ENCODE data around the gene SLC19A1.
"Not testable (repeated sequence)": the region's sequence is repeated elsewhere in the genome, so short reads cannot be mapped to it uniquely, and the experiment has no call there.

SLC19A1 gene

GRCh38 chr21:45503226-45503625 lies 39.0 kb downstream of the SLC19A1 start:
- not testable (repeated sequence) for DNase-seq

DNA sequence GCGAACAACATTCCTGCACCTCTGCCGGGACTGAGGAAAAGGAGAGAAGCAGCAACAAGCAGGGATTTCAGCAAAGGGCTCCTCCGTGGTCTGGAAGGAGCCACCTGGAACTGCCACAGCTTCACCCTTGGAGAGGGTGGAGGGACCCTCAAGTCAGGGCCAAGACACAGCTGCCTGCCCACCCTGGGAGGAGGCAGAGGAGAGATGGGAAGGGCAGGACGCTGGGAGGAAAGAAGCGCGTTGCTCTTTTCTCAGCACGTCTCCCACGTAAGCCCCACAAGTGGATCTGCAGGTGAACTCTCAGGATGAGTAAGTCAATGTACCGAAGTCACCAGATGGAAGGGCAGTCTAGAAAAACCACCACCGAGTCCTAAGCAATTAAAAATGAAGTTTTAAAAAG lies 39.6 kb downstream of the SLC19A1 start:
- DNase-seq = no peak

DNA sequence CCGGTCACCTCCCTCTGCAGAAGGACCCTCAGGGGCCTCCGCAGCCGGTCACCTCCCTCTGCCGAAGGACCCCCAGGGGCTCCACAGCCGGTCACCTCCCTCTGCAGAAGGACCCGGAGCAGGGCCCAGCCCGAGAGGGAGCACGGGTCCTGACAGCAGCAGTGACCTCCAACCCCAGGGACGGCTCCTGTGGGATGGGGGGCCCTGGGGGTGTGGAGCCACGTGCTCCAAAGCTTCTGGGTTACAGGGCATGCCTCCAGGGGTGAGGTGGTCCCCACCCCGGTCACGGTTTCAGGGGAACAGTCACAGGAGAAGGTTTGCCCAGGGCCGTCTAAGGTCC lies 40.3 kb downstream of the SLC19A1 start:
- no peak for DNase-seq

GRCh38 chr21:45501081-45502005 lies 40.9 kb downstream of the SLC19A1 start:
- not testable (repeated sequence) for DNase-seq

DNA sequence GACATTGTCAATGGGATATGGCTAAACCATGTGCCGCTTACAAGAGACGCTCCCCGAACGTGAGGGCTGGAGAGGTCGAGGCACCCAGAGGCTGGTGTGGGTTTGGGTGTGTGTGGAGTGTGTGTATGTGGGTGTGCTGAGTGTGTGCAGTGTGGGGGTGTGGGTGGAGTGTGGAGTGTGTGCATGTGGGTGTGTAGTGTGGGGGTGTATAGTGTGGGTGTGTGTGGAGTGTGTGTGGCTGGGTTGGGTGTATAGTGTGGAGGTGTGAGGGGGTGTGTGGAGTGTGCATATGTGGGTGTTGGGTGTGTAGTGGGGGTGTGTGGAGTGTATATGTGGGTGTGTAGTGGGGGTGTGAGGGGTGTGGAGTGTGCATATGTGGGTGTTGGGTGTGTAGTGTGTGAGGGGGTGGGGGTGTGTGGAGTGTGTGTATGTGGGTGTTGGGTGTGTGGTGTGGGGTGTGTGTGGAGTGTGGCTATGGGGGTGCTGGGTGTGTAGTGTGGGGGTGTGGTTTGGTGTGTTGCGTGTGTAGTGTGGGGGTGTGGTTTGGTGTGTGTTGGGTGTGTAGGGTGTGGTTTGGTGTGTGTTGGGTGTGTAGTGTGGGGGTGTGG lies 42.2 kb downstream of the SLC19A1 start:
- DNase-seq = no peak

DNA sequence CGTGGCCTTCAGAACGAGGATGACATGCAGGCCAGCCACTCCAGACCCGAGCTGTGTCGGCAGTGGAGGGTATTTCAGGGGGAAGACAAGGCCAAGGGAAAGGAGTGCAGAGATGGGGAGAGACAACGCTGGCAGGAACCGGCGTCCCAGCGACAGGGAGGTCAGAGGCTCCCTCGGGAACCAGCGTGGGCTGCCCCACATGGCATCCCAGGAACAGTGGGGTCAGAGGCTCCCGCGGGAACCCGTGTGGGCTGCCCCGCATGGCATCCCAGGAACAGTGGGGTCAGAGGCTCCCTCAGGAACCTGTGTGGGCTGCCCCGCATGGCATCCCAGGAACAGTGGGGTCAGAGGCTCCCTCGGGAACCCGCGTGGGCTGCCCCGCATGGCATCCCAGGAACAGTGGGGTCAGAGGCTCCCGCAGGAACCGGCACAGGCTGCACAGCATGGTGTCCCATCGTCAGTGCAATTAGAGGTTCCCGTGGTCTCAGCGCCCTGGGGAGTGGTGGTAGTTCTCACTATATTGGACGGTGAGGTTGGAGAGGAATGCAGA lies 43.0 kb downstream of the SLC19A1 start:
- no peak for DNase-seq

GRCh38 chr21:45498646-45499000 lies 43.6 kb downstream of the SLC19A1 start:
- DNase-seq = no peak

DNA sequence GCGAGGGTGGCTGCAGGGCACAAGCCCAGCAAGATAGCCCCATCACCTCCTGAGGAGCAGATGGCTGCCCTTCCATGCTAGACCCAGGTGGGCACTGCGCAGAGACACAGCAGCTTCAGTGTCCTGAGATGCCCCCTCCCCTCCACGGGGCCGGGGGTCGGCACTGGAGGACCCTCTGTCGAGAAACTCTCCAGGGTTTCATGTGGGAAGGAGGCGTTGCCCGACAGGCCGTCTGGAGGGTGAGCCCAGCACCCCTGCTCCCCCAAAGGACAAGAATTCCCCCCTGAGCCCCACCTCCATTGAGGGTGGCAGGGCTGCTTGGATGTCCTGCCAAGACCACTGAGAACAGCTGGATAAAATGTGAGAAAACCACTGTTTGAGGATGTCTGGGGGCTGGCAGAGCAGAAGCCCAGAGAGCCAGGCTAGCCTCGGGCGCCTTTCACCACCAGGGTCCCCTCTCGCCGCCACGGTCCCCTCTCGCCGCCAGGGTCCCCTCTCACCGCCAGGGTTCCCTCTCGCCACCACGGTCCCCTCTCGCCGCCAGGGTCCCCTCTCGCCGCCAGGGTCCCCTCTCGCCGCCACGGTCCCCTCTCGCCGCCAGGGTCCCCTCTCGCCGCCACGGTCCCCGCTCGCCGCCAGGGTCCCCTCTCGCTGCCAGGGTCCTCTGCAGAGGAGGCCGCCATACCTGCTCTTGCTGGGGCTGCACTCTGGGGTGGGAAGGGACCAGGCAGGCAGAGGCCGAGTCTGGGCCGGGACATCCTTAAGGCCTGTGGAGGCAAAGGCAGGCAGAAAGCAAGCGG lies 44.2 kb downstream of the SLC19A1 start:
- no peak for DNase-seq

- no peak for DNase-seq
Observed at GRCh38 chr21:45496968-45497845, 45.0 kb downstream of the SLC19A1 start.

GRCh38 chr21:45496151-45496967 lies 45.9 kb downstream of the SLC19A1 start:
- no peak for DNase-seq

DNA sequence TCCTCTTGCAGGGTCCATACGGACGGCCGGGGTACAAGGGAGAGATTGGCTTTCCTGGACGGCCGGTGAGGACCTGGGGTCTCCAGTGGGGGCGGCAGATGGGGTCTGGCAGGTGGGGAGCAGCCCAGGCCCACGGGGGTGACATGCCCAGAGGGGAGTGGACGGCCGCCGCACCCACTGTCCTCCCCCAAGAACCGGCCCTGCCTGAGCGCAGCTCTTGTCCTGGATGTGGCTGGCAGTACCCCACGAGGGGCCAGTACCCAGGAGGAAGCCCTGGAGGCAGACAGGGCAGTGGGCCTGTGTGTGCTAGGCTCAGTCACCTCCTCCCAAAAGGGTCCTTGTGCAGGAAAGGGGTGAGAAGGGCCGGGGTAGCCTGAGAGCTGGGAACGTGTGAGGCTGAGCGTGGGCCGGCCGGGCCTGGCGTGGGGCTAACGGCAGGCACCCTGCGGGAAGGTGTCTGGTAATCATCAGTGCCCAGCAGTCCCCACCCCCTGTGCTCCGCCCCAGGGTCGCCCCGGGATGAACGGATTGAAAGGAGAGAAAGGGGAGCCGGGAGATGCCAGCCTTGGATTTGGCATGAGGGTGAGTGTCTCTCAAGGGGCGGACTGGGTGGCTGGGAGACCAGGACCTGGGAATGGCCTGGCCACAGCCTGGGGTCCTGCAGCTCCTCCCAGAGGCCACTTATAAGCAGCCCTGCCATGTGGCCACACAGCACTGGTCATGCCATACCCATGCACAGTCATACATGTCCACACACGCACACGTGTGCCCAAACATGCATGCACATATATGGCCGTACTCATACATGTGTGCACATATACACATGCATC lies 47.2 kb downstream of the SLC19A1 start:
- DNase-seq = no peak

- DNase-seq = no peak
Observed at GRCh38 chr21:45494135-45494850, 47.9 kb downstream of the SLC19A1 start.

DNA sequence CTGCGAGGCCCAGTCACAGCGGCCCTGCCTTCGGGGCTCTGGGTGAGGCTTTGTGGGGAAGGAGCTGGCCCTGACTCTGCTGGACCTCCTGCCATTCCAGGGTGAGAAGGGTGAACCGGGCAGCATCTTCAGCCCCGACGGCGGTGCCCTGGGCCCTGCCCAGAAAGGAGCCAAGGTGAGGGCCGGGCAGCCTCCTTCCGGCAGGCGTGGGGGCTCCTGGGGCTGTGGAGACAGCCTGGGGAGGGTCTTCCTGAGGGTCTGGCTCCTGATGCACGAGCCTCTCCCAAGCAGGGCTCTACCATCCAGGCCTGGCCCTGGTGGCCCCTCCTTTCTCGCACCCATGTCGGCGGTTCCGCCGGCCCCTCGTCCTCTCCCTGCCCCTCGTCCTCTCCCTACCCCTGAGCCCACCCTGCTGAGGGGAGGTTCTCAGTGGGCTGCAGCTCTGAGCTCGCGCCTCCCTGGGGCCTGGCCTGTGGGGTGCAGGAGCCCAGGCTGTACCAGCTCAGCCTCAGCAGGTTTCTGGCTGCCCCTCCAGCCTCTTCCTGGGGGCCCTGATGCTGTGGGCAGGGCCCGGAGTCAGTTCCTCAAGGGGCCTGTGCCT lies 48.7 kb downstream of the SLC19A1 start:
- no peak for DNase-seq

- no peak for DNase-seq
Observed at GRCh38 chr21:45492765-45493164, 49.5 kb downstream of the SLC19A1 start.

DNA sequence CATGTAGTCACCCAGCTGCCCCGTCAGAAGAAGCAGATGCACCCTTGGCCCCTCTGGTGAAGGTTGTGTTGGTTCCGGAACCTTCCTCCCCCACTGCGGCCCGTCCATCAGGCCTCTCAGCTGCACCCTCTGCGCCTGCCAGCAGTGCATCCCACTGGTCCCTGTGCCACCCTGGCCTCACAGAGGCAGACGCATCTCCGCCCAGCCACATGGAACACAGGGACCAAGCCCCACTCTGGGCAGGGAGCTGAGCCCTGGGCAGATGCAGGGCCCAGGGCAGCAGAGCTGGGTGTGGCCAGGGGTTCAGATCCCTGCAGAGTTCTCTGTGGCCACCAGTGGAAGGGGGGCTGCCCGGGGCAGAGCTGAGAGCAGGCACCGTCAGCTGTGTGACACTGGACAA lies 50.6 kb downstream of the SLC19A1 start:
- no peak for DNase-seq

- DNase-seq = no peak
Observed at GRCh38 chr21:45491056-45491455, 51.2 kb downstream of the SLC19A1 start.

- DNase-seq = no peak
Observed at GRCh38 chr21:45490049-45490731, 52.0 kb downstream of the SLC19A1 start.

DNA sequence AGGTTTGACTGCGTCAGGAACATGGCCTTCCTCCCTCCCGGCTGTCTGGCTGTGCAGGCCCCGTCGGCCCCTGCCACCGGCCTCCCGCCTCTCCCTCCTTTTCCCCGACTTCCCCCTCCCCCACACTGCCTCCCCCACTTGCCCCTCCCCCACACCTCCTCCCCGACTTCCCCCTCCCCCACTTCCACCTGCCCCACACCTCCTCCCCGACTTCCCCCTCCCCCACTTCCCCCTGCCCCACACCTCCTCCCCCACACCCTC lies 52.6 kb downstream of the SLC19A1 start:
- DNase-seq = no peak

Data from activated gamma-delta T cell treated with Interleukin-2 at 50 U/mL for 16 hours (primary cell).